Keratinocyte (primary cell): ENCODE measurements around the gene FAM110A.

Experiments used
- CTCF ChIP-seq, 3 experiments: IDR thresholded peaks in 1 of 3; conservative IDR thresholded peaks in 1 of 3; optimal IDR thresholded peaks in 1 of 3; 2 replicates in 2 of 3; 3 replicates in 1 of 3; pipeline versions ENCODE3 to v1.5.1; 2011; ENCODE audit warnings: low read length in 3 of 3, mild to moderate bottlenecking in 3 of 3, moderate library complexity in 2 of 3, control low read depth in 1 of 3, inconsistent platforms in 1 of 3; ENCODE audit not compliant: insufficient read depth in 2 of 3; ENCODE audit errors: extremely low read depth in 1 of 3
- EZH2 ChIP-seq: IDR thresholded peaks from one replicate; pipeline ENCODE4 v1.6.1; 2012; ENCODE audit warnings: inconsistent platforms, mild to moderate bottlenecking, low read length, moderate library complexity

- TF ChIP-seq CTCF (optimal IDR thresholded peaks at IDR 0.05 in 1 of 3, IDR thresholded peaks at IDR 0.05 in 1 of 3, conservative IDR thresholded peaks at IDR 0.05 in 1 of 3; ENCODE audit: extremely low read depth in 1 of 3, insufficient read depth in 2 of 3, low read length in 3 of 3) (no peak), EZH2 (no peak)
These were observed 55.6 kb downstream of the FAM110A start for GRCh38 chr20:889106-889505.
